ENCODE measurements around the gene FOXQ1.
A peak's percentile ranks its signal among the peaks of the same experiment; 100 is the strongest.
"Not testable (repeated sequence)": the region's sequence is repeated elsewhere in the genome, so short reads cannot be mapped to it uniquely, and the experiment has no call there.

FOXQ1 gene

GRCh38 chr6:1324936-1325335 is 13.0 kb downstream of the FOXQ1 start:
- DNase-seq: no peak

- DNase-seq: no peak
These were observed 13.8 kb downstream of the FOXQ1 start for GRCh38 chr6:1325461-1326309.

GRCh38 chr6:1326535-1327121 is 14.7 kb downstream of the FOXQ1 start:
- DNase-seq: no peak

- no peak for DNase-seq
These were observed 15.7 kb downstream of the FOXQ1 start for GRCh38 chr6:1327630-1328029.

GRCh38 chr6:1328129-1328800 is 16.4 kb downstream of the FOXQ1 start:
- no peak for DNase-seq

- no peak for DNase-seq
These were observed 17.8 kb downstream of the FOXQ1 start for GRCh38 chr6:1329708-1330107.

- DNase-seq: no peak
These were observed 22.8 kb downstream of the FOXQ1 start for GRCh38 chr6:1334684-1335083.

GRCh38 chr6:1335367-1336037 is 23.6 kb downstream of the FOXQ1 start:
- no peak for DNase-seq

GRCh38 chr6:1336246-1336843 is 24.4 kb downstream of the FOXQ1 start:
- no peak for DNase-seq

GRCh38 chr6:1337791-1338190 is 25.9 kb downstream of the FOXQ1 start:
- DNase-seq: no peak

- DNase-seq: no peak
These were observed 34.2 kb downstream of the FOXQ1 start for GRCh38 chr6:1346101-1346500.

- no peak for DNase-seq
These were observed 34.7 kb downstream of the FOXQ1 start for GRCh38 chr6:1346558-1347091.

- DNase-seq: no peak
These were observed 35.3 kb downstream of the FOXQ1 start for GRCh38 chr6:1347161-1347560.

GRCh38 chr6:1348675-1349074 is 36.8 kb downstream of the FOXQ1 start:
- peak; percentile 68 for DNase-seq

GRCh38 chr6:1349655-1350054 is 37.8 kb downstream of the FOXQ1 start:
- no peak for DNase-seq

GRCh38 chr6:1351381-1352008 is 39.6 kb downstream of the FOXQ1 start:
- no peak for DNase-seq

- not testable (repeated sequence) for DNase-seq
These were observed 43.2 kb downstream of the FOXQ1 start for GRCh38 chr6:1355068-1355467.

GRCh38 chr6:1361717-1362116 is 49.8 kb downstream of the FOXQ1 start:
- DNase-seq: not testable (repeated sequence)

- DNase-seq: no peak
These were observed 50.7 kb downstream of the FOXQ1 start for GRCh38 chr6:1362643-1363042.

- DNase-seq: no peak
These were observed 51.4 kb downstream of the FOXQ1 start for GRCh38 chr6:1363298-1363697.

GRCh38 chr6:1363729-1364572 is 52.1 kb downstream of the FOXQ1 start:
- DNase-seq: no peak
